Ramos (cell line): ENCODE measurements around the gene DDHD1.
"Not testable (repeated sequence)": the region's sequence is repeated elsewhere in the genome, so short reads cannot be mapped to it uniquely, and the experiment has no call there.

ENCODE experiments used
- in situ Hi-C: fragments of 300-500 bp; cut with MboI; formaldehyde crosslinking; loops from one replicate; pipeline ENCODE4 v1.14.3; 2022; ENCODE audit warnings: low sequenced_read_pairs; ENCODE audit not compliant: unreplicated experiment

DDHD1 gene

GRCh38 chr14:53152887-53153701, at the start of gene DDHD1:
DDHD1 (minus strand) TSS chr14:53153323; CDS start chr14:53153098, 225 bp downstream.
- in situ Hi-C loops = no loop called here

DNA sequence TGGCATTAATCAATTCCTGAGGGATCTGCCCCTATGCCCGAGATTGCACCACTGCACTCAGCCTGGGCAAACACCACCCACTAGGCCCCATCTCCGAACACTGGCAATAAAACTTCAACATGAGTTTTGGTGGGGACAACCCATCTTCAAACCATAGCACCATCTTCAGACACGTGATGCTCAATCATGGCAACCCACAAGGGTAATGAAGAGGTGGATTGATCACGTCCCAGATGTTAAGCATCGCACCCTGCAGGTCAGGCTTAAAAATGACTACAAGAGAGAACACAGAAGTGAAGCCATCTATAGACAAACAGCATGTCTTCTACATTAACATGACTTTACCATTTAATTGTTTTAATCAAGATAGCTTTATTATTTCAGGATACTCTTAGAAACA, 42.8 kb upstream of the DDHD1 start:
- in situ Hi-C loops = no loop called here

DNA sequence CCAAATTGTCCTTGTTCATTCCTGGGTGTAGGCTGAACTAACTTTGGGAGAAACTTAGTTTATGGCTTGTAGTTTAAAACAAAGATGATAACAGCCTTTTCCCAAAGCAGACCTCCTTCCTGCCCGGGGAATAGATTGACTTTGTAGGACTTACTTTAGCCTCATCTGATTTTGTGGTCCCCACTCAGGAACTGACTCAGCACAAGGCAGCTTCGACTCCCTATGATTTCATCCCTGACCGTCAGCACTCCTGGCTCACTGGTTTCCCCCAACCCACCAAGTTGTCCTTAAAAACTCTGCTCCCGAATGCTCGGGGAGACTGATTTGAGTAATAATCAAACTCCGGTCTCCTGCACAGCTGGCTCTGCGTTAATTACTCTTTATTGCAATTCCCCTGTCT, 40.1 kb upstream of the DDHD1 start:
- in situ Hi-C loops = no loop called here

GRCh38 chr14:53192052-53192760, 39.1 kb upstream of the DDHD1 start:
- in situ Hi-C loops = no loop called here

DNA sequence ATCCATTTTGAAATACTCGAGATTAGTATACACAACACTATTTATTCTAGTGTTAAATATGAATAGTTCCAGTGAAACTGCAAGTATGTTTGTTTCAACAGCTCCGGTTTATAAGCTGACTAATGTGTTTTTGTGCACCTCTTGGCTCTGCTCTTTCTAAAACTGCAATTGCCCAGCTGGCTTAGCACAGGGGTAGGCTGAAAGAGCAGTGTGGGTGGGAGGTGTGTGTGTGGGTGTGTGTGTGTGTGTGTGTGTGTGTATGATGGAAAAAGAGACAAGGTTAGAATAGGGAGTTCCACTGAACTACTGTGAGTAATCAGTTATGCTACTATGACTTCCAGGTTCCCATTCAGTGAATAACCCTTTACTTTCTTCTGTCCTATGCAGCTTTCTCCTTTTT, 37.8 kb upstream of the DDHD1 start:
- in situ Hi-C loops = no loop called here

DNA sequence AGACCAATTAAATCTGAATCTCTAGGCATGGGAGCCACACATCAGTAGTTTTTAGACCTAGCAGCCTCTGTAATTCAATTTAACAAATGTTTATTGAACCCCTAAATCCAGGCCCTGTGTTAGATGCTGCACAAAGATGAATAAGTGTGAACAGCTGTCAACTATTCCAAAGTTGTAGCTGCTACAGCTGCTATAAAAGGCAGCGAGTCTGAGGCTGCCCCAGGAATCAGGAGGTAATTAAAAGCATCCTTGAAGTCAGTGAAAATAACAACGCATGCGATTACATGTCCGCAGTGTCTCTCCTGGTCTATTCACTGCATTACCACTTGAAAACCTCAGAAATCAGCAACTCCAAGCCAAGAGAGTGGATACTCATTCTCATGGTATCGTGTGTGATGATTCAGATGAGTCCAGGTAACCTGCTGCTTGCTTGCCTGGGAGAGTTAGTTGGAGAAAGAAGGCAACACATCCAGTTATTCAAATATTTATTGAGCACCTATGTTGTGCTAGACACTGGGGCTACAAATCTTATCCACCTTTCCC, 34.9 kb upstream of the DDHD1 start:
- in situ Hi-C loops = no loop called here

DNA sequence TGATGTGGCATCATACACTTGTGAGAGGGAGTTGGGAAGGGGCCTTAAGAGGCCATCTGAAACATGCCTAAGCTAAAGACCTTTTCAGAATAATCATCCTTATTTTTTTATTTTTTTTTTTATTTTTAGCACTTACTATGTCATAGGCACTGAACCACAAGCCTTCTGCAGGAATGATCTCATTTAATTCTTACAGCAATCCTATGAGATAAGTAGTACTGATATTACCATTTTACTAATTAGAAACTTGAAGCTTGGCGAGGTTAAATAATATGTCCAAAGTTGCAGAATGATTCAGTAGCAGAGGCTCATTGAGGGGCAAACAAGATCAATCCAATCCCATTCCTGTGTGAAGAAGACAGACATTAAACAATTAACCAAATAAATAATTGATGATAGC, 33.4 kb upstream of the DDHD1 start:
- in situ Hi-C loops = no loop called here

- in situ Hi-C loops = no loop called here
These were observed 30.5 kb upstream of the DDHD1 start for GRCh38 chr14:53183611-53184010.

- in situ Hi-C loops = no loop called here
These were observed 29.9 kb upstream of the DDHD1 start for GRCh38 chr14:53183056-53183455.

GRCh38 chr14:53181463-53182081, 28.4 kb upstream of the DDHD1 start:
- in situ Hi-C loops = not testable (repeated sequence)

- in situ Hi-C loops = no loop called here
These were observed 27.4 kb upstream of the DDHD1 start for GRCh38 chr14:53180272-53181221.

DNA sequence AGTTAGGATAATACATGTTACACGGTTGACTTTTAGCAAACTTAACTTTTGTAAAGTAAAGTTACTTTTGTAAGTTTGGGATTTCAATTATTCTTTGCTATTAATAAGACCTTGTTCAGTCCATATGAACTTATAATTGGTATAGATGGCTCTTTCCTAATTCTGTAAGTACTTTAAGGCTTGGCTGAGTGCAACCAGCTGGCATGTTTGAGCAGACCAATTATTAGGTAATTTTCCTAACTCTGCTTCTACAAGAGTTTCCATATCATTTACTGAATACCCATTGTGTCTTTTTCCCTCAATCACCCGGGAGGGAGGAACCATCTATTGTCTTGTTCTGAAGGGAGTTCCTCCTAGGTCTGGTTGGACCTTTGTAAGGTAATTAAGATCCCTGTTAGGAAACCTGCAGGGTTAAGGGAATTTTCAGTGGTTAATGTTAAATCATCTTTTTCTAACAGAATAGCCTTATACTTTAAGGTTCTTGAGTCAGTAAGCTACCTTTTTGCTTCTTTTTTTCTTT, 26.4 kb upstream of the DDHD1 start:
- in situ Hi-C loops = not testable (repeated sequence)

- in situ Hi-C loops = no loop called here
These were observed 22.3 kb upstream of the DDHD1 start for GRCh38 chr14:53175375-53175774.

DNA sequence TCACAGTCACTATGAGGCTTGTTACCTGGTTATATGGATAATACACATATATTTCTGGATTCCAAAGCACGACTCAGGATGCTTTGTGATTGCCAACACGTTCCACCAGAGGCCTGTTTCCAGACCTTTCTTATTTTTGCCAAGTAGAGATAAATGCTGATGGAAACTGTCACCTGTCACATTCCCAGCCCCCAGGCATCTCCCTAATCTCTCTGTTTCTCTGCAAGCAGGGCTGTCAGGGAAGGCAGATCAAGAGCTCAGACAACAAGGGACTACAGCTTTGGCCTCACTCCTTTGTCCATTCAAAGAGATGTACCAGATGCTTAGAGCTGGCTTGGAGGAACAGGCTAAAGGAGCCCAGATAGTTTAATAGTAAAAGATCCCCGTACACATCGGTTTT, 21.8 kb upstream of the DDHD1 start:
- in situ Hi-C loops = no loop called here

GRCh38 chr14:53168786-53169185, 15.7 kb upstream of the DDHD1 start:
- in situ Hi-C loops = no loop called here

GRCh38 chr14:53167602-53168328, 14.6 kb upstream of the DDHD1 start:
- in situ Hi-C loops = no loop called here

GRCh38 chr14:53161758-53162435, 8.8 kb upstream of the DDHD1 start:
- in situ Hi-C loops = no loop called here

- in situ Hi-C loops = no loop called here
These were observed 3.1 kb upstream of the DDHD1 start for GRCh38 chr14:53156238-53156637.
